GM21786 (cell line): Measurements from ENCODE around the gene WDR72.
"Not testable (repeated sequence)": the region's sequence is repeated elsewhere in the genome, so short reads cannot be mapped to it uniquely, and the experiment has no call there.

Experiments used
- ATAC-seq: cut with Tn5 transposase; IDR thresholded peaks from one replicate; pipeline ENCODE4 v1.9.1; 2021; ENCODE audit not compliant: unreplicated experiment

WDR72 gene

GRCh38 chr15:53540626-53541300, 218.7 kb downstream of the WDR72 start:
- ATAC-seq, result not testable (repeated sequence)

DNA sequence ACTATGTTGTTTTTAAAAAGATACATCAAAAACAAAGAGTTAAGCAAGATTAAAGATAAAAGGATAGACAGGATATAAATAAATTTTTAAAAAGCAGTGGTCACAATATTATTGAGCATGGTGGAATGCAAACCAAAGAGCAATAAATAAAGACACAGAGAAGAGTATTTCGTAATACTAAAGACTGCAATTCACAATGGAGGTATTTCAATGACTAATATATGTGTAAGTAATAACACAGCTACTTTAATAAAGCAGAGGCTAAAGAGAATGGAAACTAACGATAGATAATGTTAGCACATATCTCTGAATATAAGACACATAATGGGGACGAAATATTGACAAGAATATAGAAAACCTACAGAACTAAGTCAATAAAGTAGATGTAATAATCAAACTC, 219.6 kb downstream of the WDR72 start:
- ATAC-seq, result no peak

GRCh38 chr15:53536479-53537120, 222.9 kb downstream of the WDR72 start:
- ATAC-seq, result no peak

DNA sequence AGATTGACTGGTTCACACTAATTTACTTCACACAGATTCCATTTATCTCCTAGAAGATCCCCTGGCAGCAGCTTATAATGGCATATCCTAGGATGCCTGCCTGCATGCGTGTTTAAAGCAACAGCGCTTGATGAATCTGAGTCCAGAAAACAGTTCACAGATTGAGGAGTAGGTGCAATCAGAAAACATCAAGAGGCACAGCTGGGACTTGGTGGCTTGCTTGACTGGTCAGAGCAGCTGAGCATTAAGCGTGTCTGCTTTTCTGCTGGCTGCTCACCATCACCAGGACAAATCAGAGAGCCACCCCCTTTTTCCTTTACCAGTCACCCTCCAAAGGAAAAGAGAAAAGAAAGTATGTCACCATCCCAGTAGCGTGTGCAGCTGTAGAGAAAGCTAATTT, 223.6 kb downstream of the WDR72 start:
- no peak for ATAC-seq

- no peak for ATAC-seq
These were observed 225.2 kb downstream of the WDR72 start for GRCh38 chr15:53534105-53534839.

- no peak for ATAC-seq
These were observed 228.7 kb downstream of the WDR72 start for GRCh38 chr15:53530761-53531160.

- ATAC-seq, result no peak
These were observed 231.5 kb downstream of the WDR72 start for GRCh38 chr15:53527996-53528395.

- ATAC-seq, result no peak
These were observed 233.6 kb downstream of the WDR72 start for GRCh38 chr15:53525894-53526293.

DNA sequence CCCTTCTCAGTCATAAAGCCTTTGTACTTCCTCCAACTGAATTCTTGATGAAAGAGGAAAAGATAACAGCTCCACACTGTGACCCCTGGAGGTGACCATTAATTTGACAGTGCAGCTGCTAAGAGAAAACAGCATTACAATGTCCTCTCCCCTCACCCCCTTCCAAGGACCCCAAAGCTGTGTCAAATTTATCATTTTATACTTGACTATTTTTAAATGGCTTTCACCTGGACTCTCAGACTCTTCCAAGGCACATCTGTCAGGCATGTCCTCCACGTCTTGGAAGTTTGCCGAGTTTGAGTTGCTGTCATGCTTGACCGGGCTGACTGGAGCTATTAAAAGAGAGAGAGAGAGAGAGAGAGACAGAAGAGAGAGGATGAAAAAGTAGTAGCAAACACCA, 236.5 kb downstream of the WDR72 start:
- no peak for ATAC-seq

- ATAC-seq, result no peak
These were observed 238.5 kb downstream of the WDR72 start for GRCh38 chr15:53520996-53521395.

GRCh38 chr15:53513431-53513830, 246.0 kb downstream of the WDR72 start:
- ATAC-seq, result no peak

- ATAC-seq, result no peak
These were observed 247.4 kb downstream of the WDR72 start for GRCh38 chr15:53512029-53512428.

DNA sequence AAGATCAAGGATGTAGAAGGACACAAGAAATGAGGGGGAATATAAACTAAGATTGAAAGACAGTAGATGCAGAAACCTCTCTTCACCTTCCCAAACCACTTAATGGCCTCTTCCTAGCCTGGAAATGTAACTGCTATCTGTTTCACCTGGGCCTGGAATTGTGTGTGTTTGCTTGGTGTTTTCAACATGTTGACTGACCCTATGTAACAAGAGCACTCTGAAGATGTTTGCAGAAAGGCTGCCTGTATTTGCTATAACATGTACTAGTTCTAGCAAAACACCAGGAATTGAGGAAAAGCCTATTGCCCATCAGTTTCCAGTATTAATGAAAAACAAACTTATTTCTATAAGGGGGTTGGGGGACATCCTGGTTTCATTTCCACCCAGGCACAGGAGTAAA, 248.3 kb downstream of the WDR72 start:
- ATAC-seq, result no peak

DNA sequence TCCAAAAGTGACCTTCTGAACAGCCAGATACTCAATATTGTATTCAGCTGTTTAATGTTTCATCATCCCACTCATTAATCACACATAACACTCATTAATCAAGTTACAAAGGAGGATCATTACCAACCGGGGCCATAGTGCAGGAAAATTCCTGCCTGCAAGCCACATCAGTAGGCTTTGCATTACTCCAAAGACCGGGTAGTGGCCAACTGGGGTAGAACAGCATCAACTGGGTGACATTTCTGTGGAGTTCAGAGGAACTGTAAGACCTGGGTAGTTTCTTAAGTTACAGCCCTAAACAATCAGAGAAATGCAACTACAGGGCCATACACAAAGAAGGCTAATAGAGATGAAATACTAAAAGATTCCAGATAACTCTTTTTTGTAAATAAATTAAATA, 253.1 kb downstream of the WDR72 start:
- no peak for ATAC-seq

DNA sequence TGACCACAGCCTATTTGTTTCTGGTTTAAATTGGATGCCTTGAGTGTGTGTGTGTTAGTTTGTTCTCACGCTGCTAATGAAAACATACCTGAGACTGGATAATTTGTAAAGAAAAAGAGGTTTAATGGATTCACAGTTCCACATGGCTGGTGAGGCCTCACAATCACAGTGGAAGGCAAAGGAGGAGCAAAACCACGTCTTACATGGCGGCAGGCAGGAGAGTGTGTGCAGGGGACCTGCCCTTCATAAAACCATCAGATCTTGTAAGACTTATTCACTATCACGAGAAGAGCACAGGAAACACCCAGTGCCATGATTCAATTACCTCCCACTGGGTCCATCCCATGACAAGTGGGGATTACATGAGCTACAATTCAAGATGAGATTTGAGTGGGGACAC, 260.5 kb downstream of the WDR72 start:
- ATAC-seq, result no peak

GRCh38 chr15:53490341-53490740, 269.1 kb downstream of the WDR72 start:
- ATAC-seq, result no peak

GRCh38 chr15:53482055-53482454, 277.4 kb downstream of the WDR72 start:
- ATAC-seq, result no peak

GRCh38 chr15:53477981-53478766, 281.3 kb downstream of the WDR72 start:
- no peak for ATAC-seq

DNA sequence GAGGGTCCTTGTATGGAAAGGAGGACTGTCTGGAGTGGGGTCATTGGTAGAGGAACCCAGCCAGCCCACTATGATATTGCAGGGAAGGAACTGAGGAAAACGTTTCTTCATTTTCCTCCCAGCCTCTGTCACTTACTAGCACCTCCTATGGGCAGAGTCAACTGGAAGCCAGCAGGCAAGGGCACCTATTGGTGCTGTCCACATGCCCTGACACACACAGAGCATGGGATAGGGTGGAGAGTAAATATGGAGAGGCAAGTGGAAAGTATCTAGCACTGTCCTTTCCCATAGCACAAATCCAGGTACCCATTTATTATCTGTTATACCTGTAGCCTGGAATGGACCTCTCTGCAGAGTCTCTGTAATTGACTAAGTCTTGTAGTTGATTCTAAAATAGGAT, 285.6 kb downstream of the WDR72 start:
- ATAC-seq, result no peak

GRCh38 chr15:53473435-53473834, 286.0 kb downstream of the WDR72 start:
- no peak for ATAC-seq

DNA sequence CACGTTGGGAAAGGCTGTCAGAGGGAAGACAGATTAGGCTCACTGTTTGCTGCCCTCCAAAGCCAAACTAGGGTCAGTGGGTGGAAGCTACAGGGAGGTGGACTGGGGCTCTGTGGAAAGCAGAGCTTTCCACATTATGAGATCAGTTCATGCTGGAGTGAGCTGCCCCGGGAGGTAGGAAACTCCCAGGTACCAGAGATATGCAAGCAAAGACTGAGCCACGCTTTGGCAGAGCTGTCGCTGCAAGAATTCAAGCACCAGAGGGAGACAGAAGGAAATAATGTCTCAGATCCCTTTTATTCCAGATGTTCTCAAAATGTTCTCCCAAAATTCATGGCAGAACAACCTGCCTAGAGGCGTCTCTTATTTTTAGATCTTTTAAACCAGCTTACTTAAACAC, 286.6 kb downstream of the WDR72 start:
- no peak for ATAC-seq
